Measurements from ENCODE around the gene CHKA.
A peak's percentile ranks its signal among the peaks of the same experiment; 100 is the strongest.

The CHKA gene

GRCh38 chr11:68042219-68043028 lies 78.8 kb downstream of the CHKA start:
- no peak for TF ChIP-seq CTCF (conservative IDR thresholded peaks at IDR 0.05; ENCODE audit: control insufficient read depth, insufficient read depth, low read depth, low read length)
- no peak for DNase-seq (ENCODE audit: low read depth)
- no peak overlapping the region for H3K4me3 ChIP-seq (ENCODE audit: control insufficient read depth, low read depth, low read length)

- DNase-seq (ENCODE audit: low read depth) = no peak
- no peak overlapping the region for H3K4me3 ChIP-seq (ENCODE audit: control insufficient read depth, low read depth, low read length)
- no peak for TF ChIP-seq CTCF (conservative IDR thresholded peaks at IDR 0.05; ENCODE audit: control insufficient read depth, insufficient read depth, low read depth, low read length)
These were observed 79.5 kb downstream of the CHKA start for GRCh38 chr11:68041617-68042218.

- no peak for TF ChIP-seq CTCF (conservative IDR thresholded peaks at IDR 0.05; ENCODE audit: control insufficient read depth, insufficient read depth, low read depth, low read length)
- DNase-seq (ENCODE audit: low read depth) = no peak
- H3K4me3 ChIP-seq (ENCODE audit: control insufficient read depth, low read depth, low read length) = peak overlapping the region; percentile 76
These were observed 80.1 kb downstream of the CHKA start for GRCh38 chr11:68040957-68041591.

GRCh38 chr11:68040101-68040956 lies 80.9 kb downstream of the CHKA start:
- TF ChIP-seq CTCF (conservative IDR thresholded peaks at IDR 0.05; ENCODE audit: control insufficient read depth, insufficient read depth, low read depth, low read length) = no peak
- peak; percentile 73 for DNase-seq (ENCODE audit: low read depth)
- H3K4me3 ChIP-seq (ENCODE audit: control insufficient read depth, low read depth, low read length) = peak overlapping the region; percentile 76

GRCh38 chr11:68039526-68040086 lies 81.6 kb downstream of the CHKA start:
- DNase-seq (ENCODE audit: low read depth) = no peak
- no peak for TF ChIP-seq CTCF (conservative IDR thresholded peaks at IDR 0.05; ENCODE audit: control insufficient read depth, insufficient read depth, low read depth, low read length)
- H3K4me3 ChIP-seq (ENCODE audit: control insufficient read depth, low read depth, low read length) = peak overlapping the region; percentile 76

All from fibroblast of mammary gland (primary cell).